HG02870 (cell line): ENCODE results near the gene CS.

Experiments used
- ATAC-seq: cut with Tn5 transposase; IDR thresholded peaks from one replicate; pipeline ENCODE4 v1.9.1; 2021; ENCODE audit warnings: mild to moderate bottlenecking, moderate library complexity; ENCODE audit not compliant: unreplicated experiment

CS gene

DNA sequence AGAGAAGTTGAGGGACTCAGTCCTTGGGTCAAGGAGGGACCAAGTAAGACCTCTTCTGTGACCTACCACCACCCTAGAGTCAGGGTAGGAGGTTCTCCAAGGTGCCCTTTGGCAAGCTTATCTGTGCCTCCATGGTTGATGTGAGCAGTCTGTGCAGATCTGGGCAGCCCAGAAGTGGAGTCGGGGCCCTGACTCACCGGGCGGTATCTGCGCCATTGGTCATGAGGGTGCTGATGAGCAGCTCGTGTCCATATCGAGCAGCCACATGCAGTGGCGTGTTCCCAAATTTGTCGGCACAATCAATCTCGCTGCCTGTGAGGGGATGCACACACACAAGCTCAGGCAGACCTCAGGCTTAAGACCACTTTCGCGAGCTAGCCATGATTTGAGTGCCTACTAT is 47.0 kb downstream of the CS start:
- ATAC-seq = no peak

- no peak for ATAC-seq
Measured at GRCh38 chr12:56252649-56253048, 47.5 kb downstream of the CS start.

- no peak for ATAC-seq
Measured at GRCh38 chr12:56248711-56249110, 51.4 kb downstream of the CS start.

DNA sequence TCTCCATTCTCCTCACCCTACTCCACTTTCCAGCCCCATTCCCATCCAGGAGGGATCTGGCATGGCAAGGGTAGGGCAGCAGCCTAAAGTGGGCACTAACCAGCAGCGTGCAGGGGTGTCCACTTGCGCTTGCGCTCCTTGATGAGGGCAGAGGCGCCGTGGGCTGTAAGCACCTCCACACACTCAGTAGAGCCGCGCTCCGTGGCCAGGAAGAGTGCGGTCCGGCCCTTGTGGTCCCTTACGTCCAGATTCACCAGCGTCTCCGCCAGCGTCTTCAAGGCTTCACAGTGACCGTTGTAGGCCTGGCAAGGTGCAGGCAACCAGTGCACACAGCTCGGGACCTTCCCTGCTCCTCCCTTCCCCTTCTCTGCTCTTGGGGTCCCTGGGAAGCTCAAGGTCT is 52.2 kb downstream of the CS start:
- no peak for ATAC-seq

- no peak for ATAC-seq
Measured at GRCh38 chr12:56244494-56244893, 55.6 kb downstream of the CS start.

GRCh38 chr12:56243731-56244181 is 56.4 kb downstream of the CS start:
- no peak for ATAC-seq

DNA sequence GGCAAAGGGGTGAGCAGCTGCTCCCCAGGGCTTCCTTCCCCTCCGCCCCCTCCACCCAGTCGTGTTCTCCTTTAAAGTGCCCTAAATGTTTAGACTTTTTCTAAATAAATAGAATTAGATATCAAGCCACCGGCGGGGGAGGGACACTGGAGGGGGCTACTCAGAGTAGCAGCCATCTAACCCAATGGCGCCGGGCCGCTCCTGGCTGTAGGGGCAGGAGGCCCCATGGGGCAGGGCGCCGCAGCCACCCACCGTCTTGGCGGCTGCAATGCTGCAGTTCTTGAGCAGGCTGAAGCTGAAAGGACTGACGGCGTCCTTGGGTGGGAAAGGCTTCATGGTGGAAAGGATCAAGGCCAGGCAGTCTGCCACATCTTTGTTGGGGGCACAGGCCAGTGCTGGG is 57.1 kb downstream of the CS start:
- ATAC-seq = no peak

- ATAC-seq = no peak
Measured at GRCh38 chr12:56241424-56242303, 58.5 kb downstream of the CS start.

DNA sequence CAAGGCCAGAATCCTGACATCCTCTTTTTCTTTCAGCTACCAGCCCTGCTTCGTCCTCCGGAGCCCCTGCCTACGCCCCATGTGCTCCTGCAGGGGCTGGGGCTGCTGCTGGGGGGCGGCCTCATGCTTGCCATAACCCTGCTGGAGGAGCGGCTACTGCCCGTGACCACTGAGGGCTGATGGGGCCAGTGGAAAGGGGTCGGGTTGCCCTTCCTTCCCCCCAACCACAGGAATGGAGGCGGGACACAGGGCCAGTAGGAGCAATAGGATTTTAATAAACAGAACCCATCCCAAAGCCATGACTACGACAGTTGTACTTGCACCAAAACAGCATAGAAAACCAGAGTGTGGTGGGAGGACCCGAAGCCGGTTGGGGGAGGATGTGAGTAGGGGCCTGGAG is 62.6 kb downstream of the CS start:
- no peak for ATAC-seq

GRCh38 chr12:56236985-56237384 is 63.1 kb downstream of the CS start:
- no peak for ATAC-seq

- no peak for ATAC-seq
Measured at GRCh38 chr12:56236091-56236490, 64.0 kb downstream of the CS start.

GRCh38 chr12:56234746-56235436 is 65.2 kb downstream of the CS start:
- no peak for ATAC-seq

GRCh38 chr12:56231184-56231582 is 68.9 kb downstream of the CS start:
- no peak for ATAC-seq

DNA sequence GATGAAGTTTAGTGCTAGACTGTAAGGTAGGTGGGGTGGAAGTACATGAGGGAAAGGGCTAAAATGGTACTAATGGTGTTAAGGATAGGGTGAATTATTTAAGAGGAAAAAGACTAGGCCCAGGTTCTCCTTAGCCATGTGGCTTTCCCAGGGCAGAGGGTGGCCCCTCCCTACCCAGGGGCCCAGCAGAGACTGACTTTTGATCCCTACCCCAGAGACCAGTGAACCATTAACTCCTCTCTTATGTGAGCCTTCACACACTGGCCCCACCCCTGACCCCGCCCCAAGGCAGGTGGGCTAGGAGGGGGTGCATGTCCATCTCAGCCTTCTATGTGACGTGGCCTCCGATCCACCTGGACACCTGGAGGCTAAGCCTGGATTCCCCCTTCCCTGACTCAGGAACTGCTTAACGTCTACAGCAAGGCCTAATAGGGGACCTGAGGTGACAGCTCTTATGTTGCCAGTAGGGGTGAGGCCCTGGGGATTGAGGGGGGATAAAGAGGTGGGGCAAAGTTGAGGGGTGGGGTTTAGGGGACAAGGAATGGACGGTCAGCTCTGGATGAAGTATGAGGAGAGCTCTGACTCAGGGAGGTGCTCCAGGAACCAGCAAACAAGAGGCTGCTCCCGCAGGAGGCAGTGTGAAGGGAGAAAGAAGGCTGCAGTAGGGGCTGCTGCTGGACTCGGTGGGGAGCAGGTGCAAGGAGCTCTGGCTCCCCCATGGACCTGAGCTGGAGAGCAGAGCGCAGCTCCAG is 69.5 kb downstream of the CS start:
- no peak for ATAC-seq

DNA sequence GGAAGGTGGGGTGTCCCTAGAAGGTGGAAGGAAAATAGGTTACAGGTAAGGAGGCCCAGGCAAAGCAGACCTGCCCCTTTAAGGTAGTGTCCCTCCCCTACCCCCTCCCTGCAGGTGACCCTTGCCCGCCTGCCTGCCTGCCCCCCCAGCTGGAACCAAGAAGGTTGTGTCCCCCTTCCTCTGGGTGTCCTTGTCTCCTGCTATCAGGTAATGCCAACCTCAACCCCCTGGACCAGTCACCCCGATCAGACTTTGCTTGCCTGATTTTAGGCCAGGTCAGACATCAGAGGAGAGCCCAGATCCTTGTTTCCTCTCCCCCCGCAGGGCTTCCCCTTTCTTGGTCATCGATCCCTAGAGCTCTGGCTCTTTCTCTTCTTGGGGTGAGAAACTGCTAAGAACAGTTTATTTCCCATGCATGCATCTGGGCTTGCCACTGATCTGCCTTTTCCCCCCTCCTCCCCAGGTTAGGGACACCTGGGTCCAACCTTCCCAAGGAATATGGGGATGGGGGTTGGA is 70.2 kb downstream of the CS start, which contains the start of gene SLC39A5:
SLC39A5 (plus strand) TSS at position 136 of the 516 bp plus-strand sequence. CDS start 1,224 bp downstream, outside the sequence.
- ATAC-seq = no peak

- ATAC-seq = no peak
Measured at GRCh38 chr12:56229082-56229481, 71.0 kb downstream of the CS start.

DNA sequence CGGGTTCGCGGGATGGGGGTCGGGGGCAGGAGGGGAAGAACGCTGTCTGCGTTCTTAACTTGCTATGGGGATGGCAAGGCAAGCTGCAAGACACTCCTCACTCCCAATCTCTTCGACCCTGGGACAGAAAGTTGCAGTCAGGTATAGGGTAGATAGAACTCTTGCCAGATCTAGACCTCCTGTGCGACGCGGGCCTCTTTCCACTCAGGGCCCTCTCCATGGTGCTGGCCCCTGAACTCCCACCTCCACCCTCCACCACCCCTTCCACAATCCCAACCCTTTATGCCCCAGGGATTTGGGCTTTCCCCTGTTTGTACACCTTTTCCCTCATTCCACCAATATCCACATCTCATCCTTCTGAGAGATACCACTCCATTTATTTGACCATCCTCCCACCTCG is 75.2 kb downstream of the CS start:
- no peak for ATAC-seq

- peak; percentile 59 for ATAC-seq
Measured at GRCh38 chr12:56224102-56224701, 75.9 kb downstream of the CS start, which contains the start of gene NABP2. Gene NABP2 (plus strand): TSS chr12:56224342. CDS start chr12:56224857, 515 bp downstream.

- ATAC-seq = no peak
Measured at GRCh38 chr12:56223571-56224101, 76.5 kb downstream of the CS start.

GRCh38 chr12:56222531-56222895 is 77.6 kb downstream of the CS start:
- no peak for ATAC-seq
